Right lobe of liver (tissue), 4 donors: ENCODE measurements around the gene CALR.

Source experiments
- CTCF ChIP-seq, 4 donors: fragments of 200-600 bp in 3 of 4; fragments of 450-650 bp in 1 of 4; IDR thresholded peaks; one replicate each; pipeline versions ENCODE4 v1.5.1 to v1.8.0; 2016 to 2022; ENCODE audit warnings: antibody characterized with exemption in 4 of 4, mild to moderate bottlenecking in 2 of 4
- POLR2A ChIP-seq: fragments of 450-650 bp; IDR thresholded peaks from one replicate; pipeline ENCODE4 v1.6.1; 2017; ENCODE audit warnings: antibody characterized with exemption, mild to moderate bottlenecking
- donor health status: DM: no; HTN: no; CAD: no.
- donor health status: DM: no; HTN: no; CAD: no.
- donor health status: DM: no; HTN: yes; CAD: no.

- no peak for TF ChIP-seq CTCF (IDR thresholded peaks at IDR 0.05)
- TF ChIP-seq POLR2A: no peak
These were observed 41.6 kb downstream of the CALR start for GRCh38 chr19:12979974-12980373.
